SHP77 (cell line): ENCODE results near the gene MSRB1.
"Not testable (repeated sequence)": the region's sequence is repeated elsewhere in the genome, so short reads cannot be mapped to it uniquely, and the experiment has no call there.

Source experiments
- DNase-seq, 2 experiments: peaks; one replicate each; lab custom pipeline; 2025; lab: John Stamatoyannopoulos, UW

MSRB1 gene

DNA sequence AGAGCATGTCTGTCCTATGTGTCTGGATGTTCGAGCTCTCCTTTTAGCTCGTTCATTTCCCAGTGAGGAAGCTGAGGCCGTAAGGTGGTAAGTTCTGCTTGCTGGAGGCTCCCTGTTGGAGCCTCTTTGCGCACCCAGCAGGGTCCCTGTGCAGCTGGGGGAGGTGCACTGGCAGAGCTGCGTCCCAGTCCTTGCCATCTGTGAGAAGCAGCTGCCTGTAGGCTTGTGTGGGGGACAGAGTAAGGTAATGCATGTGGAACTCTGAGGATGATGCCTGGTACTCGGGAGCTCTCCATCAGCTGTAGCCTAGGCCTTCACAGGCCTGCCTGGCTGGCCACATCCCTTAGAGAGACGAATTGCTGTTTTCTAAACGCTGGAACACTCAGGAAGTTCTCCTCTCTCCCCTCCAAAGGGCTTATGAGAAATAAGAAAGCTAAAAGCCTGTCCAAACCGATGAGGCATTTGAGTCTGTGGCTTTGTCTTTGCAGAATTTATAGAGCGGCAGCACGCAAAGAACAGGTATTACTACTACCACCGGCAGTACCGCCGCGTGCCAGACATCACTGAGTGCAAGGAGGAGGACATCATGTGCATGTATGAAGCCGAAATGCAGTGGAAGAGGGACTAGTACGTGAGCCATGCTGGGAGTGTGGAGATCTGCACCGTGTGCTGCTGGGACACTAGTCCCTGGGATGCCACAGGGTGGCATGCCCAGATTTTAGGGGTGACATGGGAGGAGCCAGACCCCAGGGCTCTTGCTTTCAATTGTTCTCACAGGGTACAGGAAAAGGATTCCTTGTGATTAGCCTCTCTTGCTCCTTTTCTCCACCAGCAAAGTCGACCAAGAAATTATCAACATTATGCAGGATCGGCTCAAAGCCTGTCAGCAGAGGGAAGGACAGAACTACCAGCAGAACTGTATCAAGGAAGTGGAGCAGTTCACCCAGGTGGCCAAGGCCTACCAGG is 17.9 kb upstream of the MSRB1 start:
- DNase-seq = peak; percentile 47 to 69

DNA sequence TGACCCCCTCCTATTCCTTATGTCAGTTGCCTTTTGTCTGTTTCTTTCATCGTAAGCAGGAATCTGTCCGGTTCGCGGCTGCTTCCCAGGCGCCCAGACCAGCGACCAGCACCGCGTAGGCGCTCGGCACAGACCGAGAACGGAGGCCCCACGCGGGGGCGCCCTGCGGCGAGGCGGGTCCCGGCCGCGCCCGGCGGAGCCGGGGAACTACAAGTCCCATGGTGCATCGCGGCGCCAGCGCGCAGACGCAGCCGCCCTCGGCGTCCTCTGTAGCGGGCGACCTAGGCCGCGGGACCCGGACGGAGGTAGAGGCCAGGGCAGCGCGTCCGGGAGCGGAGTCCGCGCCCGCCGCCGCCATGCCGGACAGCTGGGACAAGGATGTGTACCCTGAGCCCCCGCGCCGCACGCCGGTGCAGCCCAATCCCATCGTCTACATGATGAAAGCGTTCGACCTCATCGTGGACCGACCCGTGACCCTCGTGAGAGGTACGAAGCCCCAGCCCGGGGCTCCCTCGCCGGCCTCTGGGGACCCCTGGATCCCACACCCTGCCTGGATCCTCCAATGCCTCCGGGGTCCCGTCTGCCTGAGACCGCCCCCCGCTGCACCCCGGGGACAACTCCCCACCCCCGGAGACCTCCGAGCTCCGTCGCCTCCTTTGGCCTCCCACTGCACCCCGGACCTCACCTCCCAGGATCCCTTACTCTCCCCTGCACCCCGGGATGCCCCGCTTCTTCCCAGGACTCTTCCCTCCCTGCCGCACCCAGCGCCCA is 16.5 kb upstream of the MSRB1 start, which contains the start of gene NDUFB10:
Gene NDUFB10, plus strand, starts transcription at position 270 of the 771 bp plus-strand sequence. Its CDS starts 87 bp downstream, at position 357.
- DNase-seq = peak; percentile 65 to 88

DNA sequence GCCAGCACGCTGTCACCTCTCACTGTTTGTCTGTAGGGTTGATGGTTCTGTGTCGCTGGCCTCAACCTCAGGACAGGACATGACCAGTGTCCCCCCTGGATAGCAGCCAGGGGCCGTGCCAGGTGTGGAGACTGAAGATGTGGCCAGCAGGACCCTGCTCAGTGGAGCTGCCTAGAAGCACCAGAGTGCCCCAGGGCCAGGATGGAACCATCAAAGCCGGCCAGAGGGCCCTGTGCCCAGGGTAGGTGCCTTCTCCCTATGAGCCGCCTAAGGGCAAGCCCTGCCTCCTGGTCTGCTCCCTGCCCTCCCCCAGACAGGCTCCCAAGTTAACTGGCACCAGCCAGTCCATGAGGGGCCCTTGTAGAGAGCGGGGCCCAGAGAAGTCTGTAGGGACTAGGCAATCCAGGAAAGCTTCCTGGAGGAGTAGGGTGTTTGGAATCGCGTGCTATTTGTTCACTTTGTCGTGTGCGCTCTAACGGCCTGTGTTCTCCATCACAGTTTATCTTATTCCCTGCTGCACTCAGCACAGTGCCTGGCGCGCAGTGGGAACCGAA is 15.8 kb upstream of the MSRB1 start:
- DNase-seq = no peak

DNA sequence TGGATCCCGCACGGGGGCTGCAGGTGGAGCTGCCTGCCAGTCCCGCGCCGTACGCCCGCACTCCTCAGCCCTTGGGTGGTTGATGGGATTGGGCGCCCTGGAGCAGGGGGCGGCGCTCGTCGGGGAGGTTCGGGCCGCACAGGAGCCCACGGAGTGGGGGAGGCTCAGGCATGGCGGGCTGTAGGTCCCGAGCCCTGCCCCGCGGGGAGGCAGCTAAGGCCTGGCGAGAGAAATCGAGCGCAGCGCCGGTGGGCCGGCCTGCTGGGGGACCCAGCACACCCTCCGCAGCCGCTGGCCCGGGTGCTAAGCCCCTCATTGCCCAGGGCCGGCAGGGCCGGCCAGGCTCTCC is 15.1 kb upstream of the MSRB1 start:
- DNase-seq = not testable (repeated sequence)

DNA sequence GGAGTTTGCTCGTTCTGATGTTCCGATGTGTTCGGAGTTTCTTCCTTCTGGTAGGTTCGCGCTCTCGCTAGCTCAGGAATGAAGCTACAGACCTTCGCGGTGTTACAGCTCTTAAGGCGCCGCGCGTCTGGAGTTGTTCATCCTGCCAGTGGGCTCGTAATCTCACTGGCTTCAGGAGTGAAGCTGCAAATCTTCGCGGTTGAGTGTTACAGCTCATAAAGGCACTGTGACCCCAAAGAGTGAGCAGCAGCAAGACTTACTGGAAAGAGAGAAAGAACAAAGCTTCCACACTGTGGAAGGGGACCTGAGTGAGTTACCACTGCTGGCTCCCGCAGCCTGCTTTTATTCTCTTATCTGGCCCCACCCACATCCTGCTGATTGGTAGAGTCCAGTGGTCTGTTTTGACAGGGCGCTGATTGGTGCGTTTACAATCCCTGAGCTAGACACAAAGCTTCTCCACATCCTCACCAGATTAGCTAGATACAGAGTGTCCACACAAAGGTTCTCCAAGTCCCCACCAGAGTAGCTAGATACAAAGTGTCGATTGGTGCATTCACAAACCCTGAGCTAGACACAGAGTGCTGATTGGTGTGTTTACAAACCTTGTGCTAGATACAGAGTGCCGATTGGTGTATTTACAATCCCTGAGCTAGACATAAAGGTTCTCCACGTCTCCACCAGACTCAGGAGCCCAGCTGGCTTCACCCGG is 14.6 kb upstream of the MSRB1 start:
- DNase-seq = not testable (repeated sequence)

DNA sequence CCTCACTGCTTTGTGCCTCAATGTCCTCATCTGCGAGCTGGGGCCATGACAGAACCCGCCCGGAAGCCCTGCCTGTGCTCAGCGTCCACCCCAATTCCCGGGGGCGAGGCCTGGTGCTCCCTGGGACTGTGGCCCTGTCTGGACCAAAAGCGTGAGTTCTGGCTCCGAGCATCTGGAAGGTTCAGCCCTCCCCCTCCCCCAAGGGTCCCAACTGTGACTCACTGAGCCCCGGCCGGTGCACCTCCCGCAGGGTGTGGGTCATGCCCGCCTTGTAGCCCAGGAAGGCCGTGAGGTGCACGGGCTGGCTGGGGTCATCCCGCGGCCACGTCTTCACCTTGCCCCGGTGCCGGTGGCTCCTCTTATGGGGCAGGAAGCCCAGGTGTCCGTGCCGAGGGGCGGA is 10.7 kb upstream of the MSRB1 start:
- DNase-seq = no peak

DNA sequence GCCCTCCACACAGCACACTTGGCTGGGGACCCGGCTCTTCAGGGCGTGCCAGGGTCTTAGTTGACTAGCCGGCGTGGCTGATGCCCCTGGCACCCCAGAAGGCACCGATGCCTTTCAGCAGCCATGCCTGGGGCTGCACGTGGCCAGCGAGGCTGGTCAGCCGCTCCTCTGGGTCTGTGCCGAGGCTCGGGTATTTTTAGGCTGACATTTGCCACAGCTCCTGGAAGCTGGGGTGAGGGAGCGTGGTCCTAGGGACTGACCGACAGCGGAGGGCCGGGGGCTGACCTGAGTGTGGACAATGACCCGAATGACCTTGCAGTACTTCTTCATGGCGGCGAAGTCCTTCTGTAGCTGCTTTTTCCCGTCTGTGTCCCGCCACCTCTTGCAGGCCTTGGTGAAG is 7.6 kb upstream of the MSRB1 start:
- no peak for DNase-seq

DNA sequence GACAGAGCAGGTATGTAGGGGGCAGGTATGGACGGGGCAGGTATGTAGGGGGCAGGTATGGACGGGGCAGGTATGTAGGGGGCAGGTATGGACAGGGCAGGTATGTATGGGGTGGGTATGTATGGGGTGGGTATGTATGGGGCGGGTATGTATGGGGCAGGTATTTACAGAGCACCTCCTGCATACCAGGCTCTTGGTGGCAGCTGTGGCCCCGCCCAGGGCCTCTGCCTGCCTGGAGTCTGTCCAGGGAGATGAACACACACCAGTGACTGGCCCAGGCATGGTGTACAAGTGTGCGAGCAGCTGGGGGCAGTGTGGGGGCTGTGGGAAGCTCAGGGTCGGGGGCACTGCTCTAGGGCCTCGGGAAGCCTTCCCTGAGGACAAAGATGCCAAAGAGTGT is 7.0 kb upstream of the MSRB1 start:
- no peak for DNase-seq

DNA sequence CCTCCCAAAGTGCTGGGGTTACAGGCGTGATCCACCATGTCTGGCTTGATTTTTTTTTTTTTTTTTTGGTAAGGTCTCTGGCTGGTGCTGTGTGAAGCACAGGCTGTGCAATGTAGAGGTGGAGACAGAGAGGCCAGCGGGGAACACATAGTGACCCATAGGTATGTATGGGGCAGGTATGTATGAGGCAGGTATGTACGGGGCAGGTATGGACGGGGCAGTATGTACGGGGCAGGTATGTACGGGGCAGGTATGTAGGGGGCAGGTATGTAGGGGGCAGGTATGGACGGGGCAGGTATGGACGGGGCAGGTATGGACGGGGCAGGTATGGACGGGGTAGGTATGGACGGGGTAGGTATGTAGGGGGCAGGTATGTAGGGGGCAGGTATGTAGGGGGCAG is 6.5 kb upstream of the MSRB1 start:
- DNase-seq = no peak

DNA sequence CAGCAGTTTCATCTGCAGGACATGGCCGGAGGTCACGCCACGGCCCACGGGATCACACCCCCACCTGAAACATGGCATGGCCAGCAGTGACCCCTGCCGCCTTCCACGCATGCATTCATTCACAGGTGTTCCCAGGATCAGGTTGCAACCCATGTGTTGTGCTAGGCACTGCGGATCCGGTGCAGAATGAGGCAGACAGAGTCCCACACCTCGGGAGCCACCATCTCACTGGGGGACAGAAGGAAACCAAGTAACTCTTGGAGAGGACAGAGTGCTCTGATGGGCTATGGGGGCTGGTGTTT is 4.3 kb upstream of the MSRB1 start:
- DNase-seq = no peak

DNA sequence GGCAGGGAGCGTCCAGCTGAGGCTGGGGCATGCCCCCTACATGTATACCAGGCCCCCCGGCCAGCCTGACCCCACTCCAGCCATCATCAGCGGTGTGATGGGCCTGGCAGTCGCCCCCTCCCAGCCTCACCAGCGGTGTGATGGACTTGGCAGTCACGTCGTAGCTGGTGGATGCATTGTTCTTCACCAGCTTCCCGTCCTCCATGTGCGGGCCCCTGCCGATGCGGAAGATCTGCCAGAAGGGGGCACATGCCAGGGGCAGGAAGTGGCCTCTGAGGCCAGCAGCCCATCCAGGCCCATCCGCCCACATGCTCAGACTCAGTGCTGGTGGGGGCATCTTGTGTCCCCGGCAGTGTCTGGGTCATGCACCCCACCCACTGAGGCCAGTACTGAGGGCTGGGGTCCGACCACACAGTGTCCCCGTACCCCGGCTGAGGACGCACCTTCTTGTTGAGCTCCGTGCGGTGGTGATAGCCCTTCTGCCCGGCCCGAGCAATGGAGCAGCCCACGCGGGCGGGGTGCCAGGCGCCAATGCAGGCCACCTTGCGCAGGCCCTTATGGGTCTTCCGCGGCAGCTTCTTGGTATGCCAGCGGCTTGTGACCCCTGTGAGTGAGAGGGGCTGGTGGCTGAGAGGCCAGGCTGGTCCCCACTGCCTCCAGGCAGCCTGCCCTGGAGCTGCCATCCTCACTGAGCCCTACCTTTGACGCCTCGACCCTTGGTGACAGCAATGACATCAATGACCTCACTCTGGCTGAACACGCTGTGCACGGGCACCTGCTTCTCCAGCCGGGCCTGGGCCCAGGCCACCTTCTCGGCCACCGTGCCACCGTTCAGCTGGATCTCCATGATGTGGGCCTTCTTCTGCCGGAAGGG is 3.7 kb upstream of the MSRB1 start:
- no peak for DNase-seq

DNA sequence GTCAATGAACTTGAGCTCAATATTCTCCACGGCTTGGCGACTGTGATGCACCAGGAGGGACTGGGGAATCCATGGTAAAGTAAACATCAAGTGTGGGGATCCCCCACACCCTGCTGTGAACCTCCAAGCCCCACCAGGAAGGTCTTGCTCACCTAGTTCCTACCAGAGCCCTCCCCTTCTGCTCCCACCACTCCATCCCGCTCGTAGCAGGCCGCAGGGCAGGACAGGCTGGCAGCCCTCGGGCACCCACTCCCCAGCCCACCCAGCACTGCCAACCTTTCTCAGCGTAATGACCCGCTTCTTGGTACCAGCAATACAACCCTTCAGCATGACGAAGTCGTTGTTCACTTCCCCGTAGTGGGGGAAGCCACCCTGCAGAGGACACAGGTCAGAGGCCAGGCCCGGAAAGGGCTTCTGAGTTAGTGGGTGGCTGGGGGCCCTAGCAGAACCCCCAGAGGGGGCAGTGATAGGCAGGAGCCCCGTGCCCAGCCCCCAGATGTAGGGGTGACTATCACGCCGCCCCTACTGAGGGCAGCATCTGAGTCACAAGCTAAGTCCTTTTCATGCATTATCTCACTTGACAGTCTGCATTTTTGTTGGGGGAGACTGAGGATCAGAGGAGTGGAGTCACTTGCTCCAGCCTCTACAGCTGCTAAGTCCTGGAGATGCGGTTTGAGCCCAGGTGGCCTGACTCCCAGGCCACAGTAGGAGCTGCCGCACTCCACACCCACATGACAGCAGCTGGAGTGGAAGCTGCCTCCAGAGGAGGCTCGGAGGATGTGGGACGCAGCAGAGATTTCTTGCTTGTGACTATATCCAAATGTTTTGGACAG is 2.8 kb upstream of the MSRB1 start:
- DNase-seq = no peak

DNA sequence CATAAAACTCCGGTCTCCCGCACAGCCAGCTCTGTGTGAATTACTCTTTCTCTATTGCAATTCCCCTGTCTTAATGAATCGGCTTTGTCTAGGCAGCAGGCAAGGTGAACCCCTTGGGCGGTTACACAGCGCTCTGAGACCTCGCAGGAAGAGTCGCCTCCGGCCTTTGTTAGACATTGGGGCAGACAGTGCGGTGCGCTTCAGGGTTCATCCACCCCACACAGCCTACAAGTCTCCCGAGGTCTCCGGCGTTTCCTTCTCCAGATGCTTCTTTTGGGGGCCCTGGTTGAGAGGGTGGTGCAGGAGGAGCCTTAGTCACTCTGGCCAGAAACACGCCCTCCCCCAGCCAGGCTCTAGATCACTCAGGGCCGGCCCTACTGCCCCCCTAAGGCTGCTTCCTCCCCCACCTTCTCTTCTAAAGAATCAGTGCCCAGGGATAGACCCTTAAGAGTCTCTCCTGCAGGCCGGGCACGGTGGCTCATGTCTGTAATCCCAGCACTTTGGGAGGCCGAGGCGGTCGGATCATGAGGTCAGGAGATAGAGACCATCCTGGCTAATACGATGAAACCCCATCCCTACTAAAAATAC is 1.7 kb upstream of the MSRB1 start:
- no peak for DNase-seq

DNA sequence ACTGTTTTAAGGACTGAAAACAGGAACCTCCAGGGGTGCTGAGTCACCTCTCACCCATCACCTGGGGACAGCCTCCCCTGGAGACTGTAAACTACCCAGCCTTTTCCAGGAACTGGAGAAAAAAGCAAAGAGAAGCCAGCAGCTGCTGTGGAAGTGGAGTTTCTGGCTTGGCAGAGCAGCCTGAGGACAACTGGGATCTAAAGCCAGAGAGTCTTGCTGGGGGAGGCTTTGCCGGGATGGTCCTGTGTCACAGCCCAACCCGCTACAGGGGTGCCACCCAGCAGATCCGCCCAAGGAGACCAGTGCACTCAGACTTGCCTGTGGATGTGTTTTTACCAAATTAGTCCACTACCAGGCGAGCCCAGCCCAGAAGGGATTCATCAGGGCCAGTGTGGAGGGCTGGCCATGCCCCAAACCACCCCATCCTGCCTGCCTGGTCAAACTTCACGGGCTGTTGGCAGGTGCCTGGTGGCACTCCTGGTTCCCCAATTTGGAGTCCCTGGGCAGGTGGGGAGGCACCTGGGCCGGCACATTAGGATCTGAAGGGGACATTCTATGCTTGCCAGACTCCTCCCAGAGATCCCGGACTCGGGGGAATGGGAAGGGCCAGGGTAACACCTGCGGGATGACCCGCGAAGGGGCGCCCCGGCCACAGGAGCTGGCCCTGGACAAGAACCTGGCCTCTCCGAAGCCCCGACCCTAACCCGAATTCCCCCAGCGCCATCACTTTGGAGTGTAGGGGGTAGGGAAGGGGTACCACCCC is 771 bp downstream of the MSRB1 start:
- DNase-seq = no peak

DNA sequence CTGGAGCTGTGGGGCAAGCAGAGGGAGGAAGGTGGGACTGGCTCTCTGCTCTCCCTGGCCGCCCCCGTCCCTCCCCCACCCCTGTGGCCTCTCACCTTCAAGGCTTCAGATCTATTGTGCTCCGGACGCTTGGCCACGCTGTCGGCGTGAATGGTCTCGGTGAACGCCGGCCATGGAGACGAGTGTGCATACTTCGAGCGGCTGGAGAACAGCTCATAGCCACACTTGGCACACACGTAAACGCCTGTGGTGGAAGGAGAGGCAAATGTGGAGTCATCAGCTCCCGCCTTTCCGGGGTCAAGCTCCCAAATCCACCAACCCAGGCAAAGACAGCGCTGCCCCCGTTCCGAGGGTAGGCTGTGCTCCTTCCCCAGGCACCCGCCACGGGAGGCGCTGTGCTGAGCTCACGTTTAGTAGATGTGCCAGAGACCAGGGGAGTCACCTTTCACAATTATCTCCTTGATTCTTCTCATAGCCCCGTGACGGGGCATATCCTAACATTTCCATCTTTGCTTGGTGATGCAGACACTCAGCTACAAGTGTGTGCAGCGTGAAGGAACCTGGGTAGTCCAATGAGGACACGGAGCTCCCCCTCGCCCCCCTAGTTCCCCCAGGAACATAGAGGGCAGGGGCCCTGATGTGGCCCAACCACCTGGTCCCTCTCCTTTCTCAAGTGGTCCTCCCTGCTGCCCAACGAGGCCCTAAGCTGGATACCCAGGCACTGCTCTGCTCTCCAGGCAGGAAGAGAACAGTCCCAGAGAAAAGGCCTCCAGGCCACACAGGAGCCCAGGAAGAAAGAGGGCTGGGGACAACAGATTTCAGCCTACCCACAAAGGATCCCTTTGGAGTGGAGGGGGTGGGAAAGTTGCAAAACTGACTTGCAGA is 1.6 kb downstream of the MSRB1 start:
- peak in 1 of 2 experiments; percentile 45 for DNase-seq

DNA sequence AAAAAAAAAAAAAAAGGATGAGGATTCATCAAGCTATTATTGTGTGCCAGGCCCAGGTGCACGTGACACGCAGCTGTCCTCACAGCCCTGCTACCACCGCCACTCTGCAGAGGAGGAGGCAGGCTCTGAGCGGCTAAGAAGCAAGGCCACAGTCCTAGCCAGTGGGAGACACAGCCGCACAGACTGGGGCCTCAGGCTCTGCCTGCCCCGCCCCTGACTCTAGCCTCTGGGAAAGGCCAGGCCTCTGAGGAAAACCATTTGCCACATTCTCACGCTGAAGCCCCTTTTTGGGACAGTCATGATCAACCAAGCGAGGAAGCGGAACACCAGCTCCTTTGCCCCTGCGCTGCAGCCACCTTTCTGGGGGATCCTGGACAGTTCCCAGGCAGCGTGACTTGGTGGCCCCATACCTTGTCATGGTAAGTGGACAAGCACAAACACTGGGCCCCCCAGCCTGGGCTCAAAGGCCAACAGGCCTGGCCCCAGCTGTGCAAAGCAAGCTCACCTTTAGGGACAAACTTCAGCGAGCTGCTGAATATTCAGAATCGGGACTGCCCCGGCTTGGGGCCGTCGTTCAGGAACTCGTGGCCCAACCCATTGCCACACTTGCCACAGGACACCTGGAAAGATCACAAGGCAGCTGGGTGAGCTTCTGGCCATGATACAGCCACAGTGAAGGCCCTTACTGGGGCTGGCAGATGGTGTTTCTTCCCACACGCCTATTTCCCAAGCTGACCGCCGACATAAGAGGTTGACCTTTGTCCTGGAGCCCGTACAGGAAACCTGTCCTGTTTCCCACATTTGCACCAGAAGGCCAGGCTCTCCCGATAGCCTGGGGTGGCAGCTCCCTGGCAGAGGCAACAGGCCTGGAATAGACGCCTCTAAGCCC is 2.5 kb downstream of the MSRB1 start:
- no peak for DNase-seq

DNA sequence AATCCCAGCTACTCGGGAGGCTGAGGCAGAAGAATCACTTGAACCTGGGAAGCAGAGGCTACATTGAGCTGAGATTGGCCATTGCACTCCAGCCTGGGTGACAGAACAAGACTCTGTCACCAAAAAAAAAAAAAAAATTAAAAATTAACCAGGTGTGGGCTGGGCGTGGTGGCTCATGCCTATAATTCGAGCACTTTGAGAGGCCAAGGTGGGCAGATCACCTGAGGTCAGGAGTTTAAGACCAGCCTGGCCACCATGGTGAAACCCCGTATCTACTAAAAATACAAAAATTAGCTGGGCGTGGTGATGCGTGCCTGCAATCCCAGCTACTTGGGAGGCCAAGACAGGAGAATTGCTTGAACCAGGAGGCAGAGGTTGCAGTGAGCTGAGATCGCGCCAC is 3.2 kb downstream of the MSRB1 start:
- not testable (repeated sequence) for DNase-seq
